Activated CD8-positive, alpha-beta T cell treated with anti-CD3 and anti-CD28 coated beads, Interleukin-2, amount 10 ng/mL, durations not matched to agents 7 days and 5 days (primary cell): ENCODE measurements around the gene SZT2. TPM values are rescaled to one million over a fixed set of nuclear protein-coding genes. Genes with fewer than 3 reads are reported as not detected.

Experiments
- ATAC-seq: fragments of 150-1000 bp; cut with Tn5 transposase; one replicate; pipeline ENCODE4 v1.10.0; 2021; ENCODE audit warnings: moderate library complexity
- CTCF ChIA-PET: fragments of 350-600 bp; sonication (Branson Sonifier 250); formaldehyde crosslinking; loops from one replicate; lab custom pipeline; 2021; ENCODE audit warnings: antibody characterized with exemption; lab: Charles Lee
- POLR2A ChIA-PET: fragments of 350-600 bp; sonication (Branson Sonifier 250); formaldehyde crosslinking; loops from one replicate; lab custom pipeline; 2021; ENCODE audit warnings: antibody characterized with exemption; lab: Charles Lee
- DNase-seq: peaks from one replicate; pipeline ENCODE4 v3.0.0-alpha.2; 2020
- H3K27ac Mint-ChIP-seq: one replicate; pipeline ENCODE4 v1.8.0; 2021; ENCODE audit warnings: mild to moderate bottlenecking, mixed read lengths
- H3K27me3 Mint-ChIP-seq: one replicate; pipeline ENCODE4 v1.8.0; 2021; ENCODE audit warnings: low read depth, mixed read lengths
- H3K36me3 Mint-ChIP-seq: one replicate; pipeline ENCODE4 v1.8.0; 2021; ENCODE audit warnings: low read depth, mixed read lengths
- H3K4me1 Mint-ChIP-seq: one replicate; pipeline ENCODE4 v1.8.0; 2021; ENCODE audit warnings: low read depth, mixed read lengths
- H3K4me3 Mint-ChIP-seq: one replicate; pipeline ENCODE4 v1.8.0; 2021; ENCODE audit warnings: mild to moderate bottlenecking, mixed read lengths
- H3K9me3 Mint-ChIP-seq: one replicate; pipeline ENCODE4 v1.8.0; 2022; ENCODE audit warnings: mixed read lengths; ENCODE audit not compliant: insufficient read depth
- total RNA-seq, 2 experiments: library from RNA; stranded (reverse); gene quantifications; one replicate each; pipeline ENCODE4 v1.2.3, GENCODE V29; 2021

Gene SZT2
- total RNA-seq, 2 experiments from 2014 or later, result 57.2 to 58.3 TPM

DNA sequence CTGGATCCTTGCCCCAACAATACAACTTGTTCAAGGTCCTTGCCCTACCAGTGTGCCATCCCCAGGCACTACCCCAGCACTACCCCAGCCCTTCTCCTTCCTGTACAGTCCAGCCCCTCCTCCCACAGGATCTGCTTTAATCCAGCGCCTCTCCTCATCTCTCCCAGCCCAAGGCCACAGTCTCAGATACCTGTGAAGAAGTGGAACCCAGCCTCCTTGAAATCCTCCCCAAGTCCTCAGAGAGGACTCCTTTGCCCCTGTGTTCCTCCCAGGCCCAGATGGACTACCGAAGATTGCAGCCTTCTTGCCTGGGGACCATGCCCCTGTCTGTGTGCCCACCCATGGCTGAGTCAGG, 37.4 kb upstream of the SZT2 start:
- Mint-ChIP-seq H3K27ac (no peak overlapping the region), H3K36me3 (peaks cover 10% of the 10 kb centered on the region), H3K4me1 (peaks cover 19% of the 10 kb centered on the region), H3K4me3 (no peak overlapping the region), H3K9me3 (no peaks in the 10 kb centered on the region), H3K27me3 (no peaks in the 10 kb centered on the region)
- DNase-seq (no peak), ATAC-seq (no peak)
- POLR2A ChIA-PET, result interaction anchor here (0.8 kb wide), 1 partner anchor 12 kb away, joined by 3 read pairs; no protein-coding TSS in a partner anchor
- CTCF ChIA-PET, result interaction anchor here (0.8 kb wide), 1 partner anchor 16 kb away, joined by 4 read pairs; the partner anchor contains the start of gene ELOVL1

DNA sequence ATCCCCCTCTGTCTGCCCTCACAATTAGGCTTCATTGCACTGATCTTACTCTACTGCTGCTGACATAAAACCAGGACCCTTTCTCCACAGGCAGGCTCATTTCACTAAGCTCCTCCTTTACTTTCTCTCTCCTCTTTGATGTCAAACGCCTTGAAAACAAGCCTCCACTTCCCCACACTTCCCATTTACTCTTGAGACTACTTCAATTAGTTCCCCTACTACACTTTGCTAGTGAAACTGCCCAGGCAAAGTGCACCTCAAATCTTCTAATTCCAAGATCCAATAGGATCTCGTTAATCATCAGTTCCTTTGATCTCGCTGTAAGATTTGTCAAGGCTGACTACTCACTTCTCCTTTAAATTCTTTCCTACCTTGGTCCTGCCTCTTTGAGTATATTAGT, 36.8 kb upstream of the SZT2 start:
- Mint-ChIP-seq H3K4me3 (no peak overlapping the region), H3K27me3 (no peaks in the 10 kb centered on the region), H3K4me1 (peaks cover 24% of the 10 kb centered on the region), H3K9me3 (no peaks in the 10 kb centered on the region), H3K27ac (no peak overlapping the region), H3K36me3 (peaks cover 10% of the 10 kb centered on the region)
- DNase-seq (no peak), ATAC-seq (no peak)
- ChIA-PET POLR2A (interaction anchor here (0.8 kb wide), 1 partner anchor 12 kb away, joined by 3 read pairs; no protein-coding TSS in a partner anchor), CTCF (interaction anchor here (0.8 kb wide), 1 partner anchor 15 kb away, joined by 4 read pairs; the partner anchor contains the start of gene ELOVL1)

DNA sequence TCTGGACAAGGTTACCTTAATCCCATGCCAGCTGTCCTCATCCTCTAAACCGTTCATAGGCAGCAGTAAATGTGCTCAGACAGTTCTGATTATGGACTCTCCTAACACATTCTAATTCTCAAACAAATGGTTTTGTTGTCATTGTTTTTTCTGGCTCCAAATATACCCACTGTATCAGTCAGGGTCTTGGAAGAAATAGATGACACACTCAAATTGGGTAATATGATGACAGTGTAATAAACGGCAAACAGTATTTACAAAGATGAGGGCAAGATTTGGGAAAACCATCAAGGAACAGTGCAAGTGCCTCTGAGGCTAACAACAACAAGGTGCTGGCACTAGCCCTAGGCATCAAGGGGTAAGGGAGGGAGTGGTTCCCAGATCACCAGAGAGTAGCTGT, 35.2 kb upstream of the SZT2 start:
- peaks cover 15% of the 10 kb centered on the region for H3K36me3 Mint-ChIP-seq
- ATAC-seq, result no peak
- H3K9me3 Mint-ChIP-seq, result no peaks in the 10 kb centered on the region
- no peak overlapping the region for H3K27ac Mint-ChIP-seq
- H3K4me1 Mint-ChIP-seq, result peaks cover 26% of the 10 kb centered on the region
- H3K27me3 Mint-ChIP-seq, result no peaks in the 10 kb centered on the region
- POLR2A ChIA-PET, result interaction anchor here (1.2 kb wide), 1 partner anchor 12 kb away, joined by 3 read pairs; no protein-coding TSS in a partner anchor
- no peak overlapping the region for H3K4me3 Mint-ChIP-seq
- no peak for DNase-seq
- CTCF ChIA-PET, result interaction anchor here (0.6 kb wide), 1 partner anchor 104 kb away, joined by 3 read pairs; no protein-coding TSS in a partner anchor

DNA sequence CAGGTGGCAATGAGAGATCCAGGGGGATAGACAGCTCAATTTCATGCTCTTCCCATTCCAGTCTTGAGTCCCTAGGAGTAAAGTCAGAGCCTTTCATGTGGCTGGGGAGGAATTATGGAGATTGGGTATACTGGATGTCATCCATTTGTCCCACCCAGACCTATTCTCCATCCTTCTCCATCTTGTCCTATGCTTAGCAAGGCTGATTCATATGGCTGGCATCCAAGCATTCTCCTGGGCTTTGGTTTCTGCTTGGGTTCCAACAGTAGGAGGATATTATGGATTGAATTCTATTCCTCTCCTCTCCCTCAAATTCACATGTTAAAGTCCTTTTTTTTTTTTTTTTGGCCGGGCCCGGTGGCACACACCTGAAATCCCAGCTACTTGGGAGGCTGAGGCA, 34.8 kb upstream of the SZT2 start:
- ATAC-seq, result no peak
- peaks cover 19% of the 10 kb centered on the region for H3K36me3 Mint-ChIP-seq
- ChIA-PET POLR2A (interaction anchor here (1.2 kb wide), 1 partner anchor 11 kb away, joined by 3 read pairs; no protein-coding TSS in a partner anchor), CTCF (interaction anchor here (0.6 kb wide), 1 partner anchor 104 kb away, joined by 3 read pairs; no protein-coding TSS in a partner anchor)
- no peak for DNase-seq
- H3K27me3 Mint-ChIP-seq, result no peaks in the 10 kb centered on the region
- peaks cover 26% of the 10 kb centered on the region for H3K4me1 Mint-ChIP-seq
- H3K27ac Mint-ChIP-seq, result no peak overlapping the region
- H3K9me3 Mint-ChIP-seq, result no peaks in the 10 kb centered on the region
- H3K4me3 Mint-ChIP-seq, result no peak overlapping the region

DNA sequence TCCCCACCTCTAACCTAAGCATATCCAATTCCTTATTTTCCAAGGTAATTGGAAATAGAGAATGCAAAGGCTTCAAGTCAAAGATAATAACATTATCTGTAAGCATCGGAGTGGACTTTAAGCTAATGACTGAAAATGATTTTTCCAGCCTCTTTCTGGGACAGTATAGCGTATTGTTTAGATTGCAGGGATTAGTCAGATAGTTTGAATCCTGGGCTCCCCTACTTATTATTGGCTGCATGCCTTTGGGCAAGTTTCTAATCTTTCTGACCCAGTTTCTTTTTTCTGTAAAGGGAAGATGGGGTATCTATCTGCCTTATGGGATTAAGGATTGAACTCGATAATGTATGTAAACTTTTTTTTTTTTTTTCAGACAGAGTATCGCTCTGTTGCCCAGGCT, 32.4 kb upstream of the SZT2 start:
- Mint-ChIP-seq H3K36me3 (peaks cover 43% of the 10 kb centered on the region), H3K4me1 (peaks cover 46% of the 10 kb centered on the region), H3K4me3 (peak overlapping the region; percentile 95), H3K9me3 (no peaks in the 10 kb centered on the region), H3K27me3 (no peaks in the 10 kb centered on the region), H3K27ac (no peak overlapping the region)
- ChIA-PET CTCF (interaction anchor here (1.0 to 3.7 kb wide), 3 partner anchors 10 to 115 kb away, joined by 3 to 16 read pairs (median 3); partner anchors contain the start of gene ELOVL1), POLR2A (interaction anchor here (0.8 kb wide), 1 partner anchor 11 kb away, joined by 5 read pairs; no protein-coding TSS in a partner anchor)
- ATAC-seq (no peak), DNase-seq (no peak)

DNA sequence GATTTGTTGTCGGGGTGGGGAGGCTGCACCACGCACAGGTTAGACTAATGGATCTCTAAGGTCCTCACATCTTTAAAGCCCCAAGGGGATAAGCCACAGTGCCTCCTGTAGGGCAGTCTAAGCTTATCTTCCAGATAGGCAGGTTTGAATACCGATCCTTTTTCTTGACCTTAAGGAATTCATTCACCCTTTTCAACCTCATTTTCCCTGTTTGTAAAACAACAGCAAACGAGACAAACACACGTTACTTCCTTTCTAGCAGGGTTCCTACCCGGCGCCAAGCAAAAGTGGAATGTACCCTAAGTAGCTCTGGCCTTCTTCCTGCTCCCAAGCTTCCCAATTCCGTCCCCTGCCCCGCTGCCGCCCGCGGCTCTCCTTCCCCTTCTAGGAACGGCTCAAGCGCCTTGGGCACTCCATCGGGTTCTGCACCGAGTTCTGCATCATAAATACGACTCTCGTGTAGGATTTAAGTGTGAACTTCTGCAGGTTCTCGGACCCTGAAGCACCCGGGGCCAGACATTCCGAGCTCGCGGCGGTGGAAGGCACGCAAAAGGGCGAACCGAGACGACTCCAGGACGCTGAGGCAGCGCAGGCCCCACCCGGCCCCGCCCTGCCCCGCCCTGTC, 31.5 kb upstream of the SZT2 start:
- ChIA-PET POLR2A (interaction anchor here (0.6 to 2.9 kb wide), 12 partner anchors 9 to 1282 kb away, joined by 3 to 22 read pairs (median 3); partner anchors contain the start of genes CFAP57, EBNA1BP2, ELOVL1 and KDM4A), CTCF (interaction anchor here (0.9 to 3.7 kb wide), 13 partner anchors 9 to 512 kb away, joined by 3 to 16 read pairs (median 3); partner anchors contain the start of genes C1orf210, ELOVL1, HYI and ZNF691)
- Mint-ChIP-seq H3K36me3 (peaks cover 51% of the 10 kb centered on the region), H3K4me3 (peak overlapping the region; percentile 95), H3K4me1 (peaks cover 46% of the 10 kb centered on the region), H3K27me3 (no peaks in the 10 kb centered on the region), H3K27ac (peak overlapping the region; percentile 92), H3K9me3 (no peaks in the 10 kb centered on the region)
- DNase-seq, result peak; percentile 45
- no peak for ATAC-seq

DNA sequence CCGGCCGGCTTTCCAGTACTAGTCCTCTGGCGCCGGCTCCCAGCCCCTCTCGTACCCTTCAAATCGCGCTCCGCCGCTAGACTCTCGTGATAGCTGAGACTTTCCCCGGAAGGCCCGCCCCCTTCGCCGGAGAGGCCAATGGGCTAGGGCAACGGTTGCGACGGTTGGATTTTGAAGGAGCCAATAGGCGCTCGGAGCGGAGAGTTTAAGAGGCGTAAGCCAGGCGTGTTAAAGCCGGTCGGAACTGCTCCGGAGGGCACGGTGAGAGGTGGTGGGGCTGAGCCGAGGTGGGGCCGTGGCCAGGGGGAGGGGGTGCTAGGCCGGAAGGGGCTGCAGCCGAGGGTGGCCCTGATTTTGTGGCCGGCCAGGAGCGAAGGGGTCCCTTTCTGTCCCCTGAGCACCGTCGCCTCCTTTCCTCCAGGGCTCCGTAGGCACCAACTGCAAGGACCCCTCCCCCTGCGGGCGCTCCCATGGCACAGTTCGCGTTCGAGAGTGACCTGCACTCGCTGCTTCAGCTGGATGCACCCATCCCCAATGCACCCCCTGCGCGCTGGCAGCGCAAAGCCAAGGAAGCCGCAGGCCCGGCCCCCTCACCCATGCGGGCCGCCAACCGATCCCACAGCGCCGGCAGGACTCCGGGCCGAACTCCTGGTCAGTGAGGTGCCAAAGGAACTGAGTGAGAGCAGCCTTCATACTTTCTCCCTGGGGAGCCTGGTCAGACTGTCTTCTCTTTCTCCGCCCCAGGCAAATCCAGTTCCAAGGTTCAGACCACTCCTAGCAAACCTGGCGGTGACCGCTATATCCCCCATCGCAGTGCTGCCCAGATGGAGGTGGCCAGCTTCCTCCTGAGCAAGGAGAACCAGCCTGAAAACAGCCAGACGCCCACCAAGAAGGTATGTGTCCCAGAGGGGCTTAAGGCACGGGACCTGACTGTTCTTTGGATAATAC, 30.7 kb upstream of the SZT2 start, which contains the start of gene CDC20:
Gene CDC20, plus strand, starts transcription at position 236 of the 948 bp plus-strand sequence. Its CDS starts 235 bp downstream, at position 471.
- peaks cover 54% of the 10 kb centered on the region for H3K4me1 Mint-ChIP-seq
- CTCF ChIA-PET, result interaction anchor here (0.9 to 3.7 kb wide), 12 partner anchors 9 to 513 kb away, joined by 3 to 16 read pairs (median 4); partner anchors contain the start of genes C1orf210, ELOVL1, HYI and ZNF691
- ATAC-seq (peak; percentile 99), DNase-seq (peak; percentile 100)
- no peaks in the 10 kb centered on the region for H3K9me3 Mint-ChIP-seq
- no peaks in the 10 kb centered on the region for H3K27me3 Mint-ChIP-seq
- peaks cover 58% of the 10 kb centered on the region for H3K36me3 Mint-ChIP-seq
- peak within 1 kb of the TSS; percentile 92 for H3K27ac Mint-ChIP-seq
- peak within 1 kb of the TSS; percentile 95 for H3K4me3 Mint-ChIP-seq
- POLR2A ChIA-PET, result interaction anchor here (0.6 to 2.9 kb wide), 11 partner anchors 8 to 1281 kb away, joined by 3 to 22 read pairs (median 3); partner anchors contain the start of genes CFAP57, EBNA1BP2, ELOVL1 and MED8

DNA sequence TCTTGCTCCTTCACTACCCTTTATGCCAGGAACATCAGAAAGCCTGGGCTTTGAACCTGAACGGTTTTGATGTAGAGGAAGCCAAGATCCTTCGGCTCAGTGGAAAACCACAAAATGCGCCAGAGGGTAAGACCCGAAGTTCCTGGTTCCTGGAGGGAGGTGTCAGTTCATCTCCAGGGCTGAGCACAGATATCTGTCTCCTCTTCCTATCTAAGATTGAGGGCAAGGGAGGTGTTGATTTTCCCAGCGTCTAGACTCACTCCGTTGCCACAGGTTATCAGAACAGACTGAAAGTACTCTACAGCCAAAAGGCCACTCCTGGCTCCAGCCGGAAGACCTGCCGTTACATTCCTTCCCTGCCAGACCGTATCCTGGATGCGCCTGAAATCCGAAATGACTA, 30.0 kb upstream of the SZT2 start:
- ChIA-PET CTCF (interaction anchor here (0.7 kb wide), 1 partner anchor 9 kb away, joined by 4 read pairs; no protein-coding TSS in a partner anchor), POLR2A (interaction anchor here (2.0 to 2.9 kb wide), 3 partner anchors 8 to 120 kb away, joined by 7 to 22 read pairs (median 16); partner anchors contain the start of genes ELOVL1, MED8 and SZT2)
- peak overlapping the region; percentile 95 for H3K4me3 Mint-ChIP-seq
- peak overlapping the region; percentile 87 for H3K27ac Mint-ChIP-seq
- ATAC-seq, result no peak
- peaks cover 60% of the 10 kb centered on the region for H3K4me1 Mint-ChIP-seq
- H3K36me3 Mint-ChIP-seq, result peaks cover 62% of the 10 kb centered on the region
- H3K27me3 Mint-ChIP-seq, result no peaks in the 10 kb centered on the region
- H3K9me3 Mint-ChIP-seq, result no peaks in the 10 kb centered on the region
- no peak for DNase-seq

DNA sequence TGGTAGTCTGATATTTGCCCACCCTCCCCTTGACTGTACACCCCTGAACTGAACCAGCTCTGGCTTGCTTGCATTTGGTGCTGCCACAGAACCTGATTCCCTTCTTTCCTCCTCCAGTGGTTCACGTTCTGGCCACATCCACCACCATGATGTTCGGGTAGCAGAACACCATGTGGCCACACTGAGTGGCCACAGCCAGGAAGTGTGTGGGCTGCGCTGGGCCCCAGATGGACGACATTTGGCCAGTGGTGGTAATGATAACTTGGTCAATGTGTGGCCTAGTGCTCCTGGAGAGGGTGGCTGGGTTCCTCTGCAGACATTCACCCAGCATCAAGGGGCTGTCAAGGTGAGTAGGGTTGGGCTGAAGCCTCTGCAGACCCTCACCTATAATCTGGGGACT, 29.1 kb upstream of the SZT2 start:
- CTCF ChIA-PET, result interaction anchor here (0.7 kb wide), 1 partner anchor 8 kb away, joined by 4 read pairs; no protein-coding TSS in a partner anchor
- peak overlapping the region; percentile 87 for H3K27ac Mint-ChIP-seq
- no peak for ATAC-seq

DNA sequence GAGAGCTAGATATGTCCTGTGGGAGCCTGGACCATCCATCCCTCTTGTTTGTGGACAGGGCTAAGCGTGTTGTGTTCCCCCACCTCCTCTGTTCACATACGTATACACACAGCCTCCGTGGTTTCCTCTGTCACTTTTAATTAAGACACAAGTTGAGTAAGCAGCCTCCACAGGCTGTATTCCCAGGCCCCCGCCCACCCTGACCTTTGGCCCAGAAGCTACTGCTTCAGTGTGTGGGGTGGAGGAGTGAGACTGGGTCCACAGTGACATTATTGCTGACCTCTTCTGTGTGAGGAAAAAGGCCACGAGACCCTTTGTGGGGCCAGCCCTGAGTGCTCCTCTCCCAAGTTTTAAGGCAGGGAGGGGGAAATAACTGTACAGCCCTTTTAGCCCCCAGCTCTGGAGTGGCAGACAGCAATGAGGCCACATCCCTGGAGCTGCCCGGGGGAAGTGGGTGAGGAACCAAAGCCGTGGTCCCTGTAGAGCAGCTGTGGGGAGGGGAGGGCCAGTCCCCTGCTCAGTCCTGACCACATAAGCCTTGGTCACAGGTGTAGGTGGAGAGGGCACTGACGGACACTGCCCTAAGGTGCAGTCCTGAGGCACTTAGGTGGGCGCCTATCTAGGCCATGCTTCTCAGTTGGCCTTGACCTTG, 26.3 kb upstream of the SZT2 start:
- H3K4me3 Mint-ChIP-seq, result no peak overlapping the region
- peaks cover 69% of the 10 kb centered on the region for H3K4me1 Mint-ChIP-seq
- H3K27me3 Mint-ChIP-seq, result no peaks in the 10 kb centered on the region
- no peak for ATAC-seq
- no peak for DNase-seq
- no peaks in the 10 kb centered on the region for H3K9me3 Mint-ChIP-seq
- H3K27ac Mint-ChIP-seq, result peak overlapping the region; percentile 65
- ChIA-PET POLR2A (interaction anchor here (0.7 to 1.6 kb wide), 2 partner anchors 25 to 439 kb away, joined by 3 read pairs; no protein-coding TSS in a partner anchor), CTCF (no interaction called here)
- H3K36me3 Mint-ChIP-seq, result peaks cover 76% of the 10 kb centered on the region

More for the DNA sequence above, 29.1 kb upstream of the SZT2 start:
- no peaks in the 10 kb centered on the region for H3K9me3 Mint-ChIP-seq
- peak overlapping the region; percentile 95 for H3K4me3 Mint-ChIP-seq
- POLR2A ChIA-PET, result interaction anchor here (2.9 kb wide), 1 partner anchor 7 kb away, joined by 22 read pairs; the partner anchor contains the start of gene ELOVL1
- H3K27me3 Mint-ChIP-seq, result no peaks in the 10 kb centered on the region
- DNase-seq, result no peak
- peaks cover 71% of the 10 kb centered on the region for H3K36me3 Mint-ChIP-seq
- H3K4me1 Mint-ChIP-seq, result peaks cover 69% of the 10 kb centered on the region
